Measurements from ENCODE around the gene MRPS16.

The MRPS16 gene

GRCh38 chr10:73232887-73233286 lies 19.6 kb downstream of the MRPS16 start:
- ChIA-PET CTCF (interaction anchor here (0.8 to 2.4 kb wide), 5 partner anchors 8 to 31 kb away, joined by 3 to 7 read pairs (median 4); partner anchors contain the start of gene DNAJC9), POLR2A (no interaction called here)
- no peak for TF ChIP-seq CTCF (IDR thresholded peaks at IDR 0.05; ENCODE audit: control extremely low read depth, extremely low read depth, low read depth, missing control alignments)
- DNase-seq (ENCODE audit: extremely low spot score), result no peak

- CTCF ChIA-PET, result no interaction called here
- DNase-seq (ENCODE audit: extremely low spot score), result no peak
- TF ChIP-seq CTCF (IDR thresholded peaks at IDR 0.05; ENCODE audit: control extremely low read depth, extremely low read depth, low read depth, missing control alignments), result no peak
- POLR2A ChIA-PET, result no interaction called here
These were observed 22.9 kb downstream of the MRPS16 start for GRCh38 chr10:73229567-73229966.

- POLR2A ChIA-PET, result no interaction called here
- no peak for TF ChIP-seq CTCF (IDR thresholded peaks at IDR 0.05; ENCODE audit: control extremely low read depth, extremely low read depth, low read depth, missing control alignments)
- DNase-seq (ENCODE audit: extremely low spot score), result no peak
- CTCF ChIA-PET, result no interaction called here
These were observed 24.2 kb downstream of the MRPS16 start for GRCh38 chr10:73228247-73228646.

GRCh38 chr10:73226663-73227062 lies 25.8 kb downstream of the MRPS16 start:
- ChIA-PET POLR2A (no interaction called here), CTCF (interaction anchor here (1.3 to 1.5 kb wide), 2 partner anchors 9 to 37 kb away, joined by 4 to 5 read pairs; no protein-coding TSS in a partner anchor)
- TF ChIP-seq CTCF (IDR thresholded peaks at IDR 0.05; ENCODE audit: control extremely low read depth, extremely low read depth, low read depth, missing control alignments), result no peak
- no peak for DNase-seq (ENCODE audit: extremely low spot score)

GRCh38 chr10:73225518-73225917 lies 26.9 kb downstream of the MRPS16 start:
- no peak for DNase-seq (ENCODE audit: extremely low spot score)
- no peak for TF ChIP-seq CTCF (IDR thresholded peaks at IDR 0.05; ENCODE audit: control extremely low read depth, extremely low read depth, low read depth, missing control alignments)
- ChIA-PET CTCF (no interaction called here), POLR2A (no interaction called here)

- POLR2A ChIA-PET, result no interaction called here
- TF ChIP-seq CTCF (IDR thresholded peaks at IDR 0.05; ENCODE audit: control extremely low read depth, extremely low read depth, low read depth, missing control alignments), result no peak
- DNase-seq (ENCODE audit: extremely low spot score), result no peak
- CTCF ChIA-PET, result no interaction called here
These were observed 31.5 kb downstream of the MRPS16 start for GRCh38 chr10:73220989-73221388.

GRCh38 chr10:73219384-73219783 lies 33.1 kb downstream of the MRPS16 start:
- ChIA-PET CTCF (interaction anchor here (1.0 to 1.7 kb wide), 6 partner anchors 13 to 282 kb away, joined by 3 to 5 read pairs (median 3); no protein-coding TSS in a partner anchor), POLR2A (no interaction called here)
- TF ChIP-seq CTCF (IDR thresholded peaks at IDR 0.05; ENCODE audit: control extremely low read depth, extremely low read depth, low read depth, missing control alignments), result no peak
- DNase-seq (ENCODE audit: extremely low spot score), result no peak

All from GM10248 (cell line).